ENCODE measurements around the gene IRAK1BP1.

IRAK1BP1 gene

DNA sequence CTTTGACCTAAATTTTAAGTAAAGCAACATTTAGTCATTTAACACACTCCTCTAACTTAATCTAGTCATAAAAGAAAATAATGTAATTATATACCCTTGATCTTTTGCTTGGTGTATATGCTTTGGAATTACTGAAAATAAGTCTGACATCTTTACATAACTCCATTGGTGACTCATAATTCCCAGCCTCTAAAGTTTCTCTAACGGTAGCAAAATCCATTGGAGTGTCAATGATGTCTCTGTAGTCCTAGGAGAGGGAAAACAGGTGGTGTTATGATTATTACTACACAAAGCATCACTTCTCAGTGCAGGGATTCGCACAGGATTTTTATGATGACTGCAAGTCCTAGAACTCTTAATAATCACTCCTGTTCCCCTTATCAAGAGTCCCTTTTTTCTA lies 80.2 kb downstream of the IRAK1BP1 start:
- TF ChIP-seq, protein P1, sequence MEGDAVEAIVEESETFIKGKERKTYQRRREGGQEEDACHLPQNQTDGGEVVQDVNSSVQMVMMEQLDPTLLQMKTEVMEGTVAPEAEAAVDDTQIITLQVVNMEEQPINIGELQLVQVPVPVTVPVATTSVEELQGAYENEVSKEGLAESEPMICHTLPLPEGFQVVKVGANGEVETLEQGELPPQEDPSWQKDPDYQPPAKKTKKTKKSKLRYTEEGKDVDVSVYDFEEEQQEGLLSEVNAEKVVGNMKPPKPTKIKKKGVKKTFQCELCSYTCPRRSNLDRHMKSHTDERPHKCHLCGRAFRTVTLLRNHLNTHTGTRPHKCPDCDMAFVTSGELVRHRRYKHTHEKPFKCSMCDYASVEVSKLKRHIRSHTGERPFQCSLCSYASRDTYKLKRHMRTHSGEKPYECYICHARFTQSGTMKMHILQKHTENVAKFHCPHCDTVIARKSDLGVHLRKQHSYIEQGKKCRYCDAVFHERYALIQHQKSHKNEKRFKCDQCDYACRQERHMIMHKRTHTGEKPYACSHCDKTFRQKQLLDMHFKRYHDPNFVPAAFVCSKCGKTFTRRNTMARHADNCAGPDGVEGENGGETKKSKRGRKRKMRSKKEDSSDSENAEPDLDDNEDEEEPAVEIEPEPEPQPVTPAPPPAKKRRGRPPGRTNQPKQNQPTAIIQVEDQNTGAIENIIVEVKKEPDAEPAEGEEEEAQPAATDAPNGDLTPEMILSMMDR (IDR thresholded peaks at IDR 0.05; ENCODE audit: low read depth, low read length), result no peak
- H3K4me3 ChIP-seq (ENCODE audit: low read depth, low read length), result no peak overlapping the region
- H3K36me3 ChIP-seq, result peaks cover 82% of the 10 kb centered on the region
- H3K9me3 ChIP-seq, result no peaks in the 10 kb centered on the region
- DNase-seq, result no peak
- H3K27me3 ChIP-seq, result no peaks in the 10 kb centered on the region
- no peaks in the 10 kb centered on the region for H3K4me1 ChIP-seq

- Histone ChIP-seq H3K4me3 (ENCODE audit: low read depth, low read length) (no peak overlapping the region), H3K36me3 (peaks cover 81% of the 10 kb centered on the region), H3K9me3 (no peaks in the 10 kb centered on the region), H3K4me1 (no peaks in the 10 kb centered on the region), H3K27me3 (no peaks in the 10 kb centered on the region)
- TF ChIP-seq, protein P1 (IDR thresholded peaks at IDR 0.05; ENCODE audit: low read depth, low read length), result no peak
- no peak for DNase-seq
These were observed 80.6 kb downstream of the IRAK1BP1 start for GRCh38 chr6:78947962-78948361.

GRCh38 chr6:78948785-78949184 lies 81.4 kb downstream of the IRAK1BP1 start:
- DNase-seq, result no peak
- H3K36me3 ChIP-seq, result peaks cover 83% of the 10 kb centered on the region
- TF ChIP-seq, protein P1 (IDR thresholded peaks at IDR 0.05; ENCODE audit: low read depth, low read length), result no peak
- no peaks in the 10 kb centered on the region for H3K27me3 ChIP-seq
- H3K9me3 ChIP-seq, result no peaks in the 10 kb centered on the region
- no peaks in the 10 kb centered on the region for H3K4me1 ChIP-seq
- no peak overlapping the region for H3K4me3 ChIP-seq (ENCODE audit: low read depth, low read length)

DNA sequence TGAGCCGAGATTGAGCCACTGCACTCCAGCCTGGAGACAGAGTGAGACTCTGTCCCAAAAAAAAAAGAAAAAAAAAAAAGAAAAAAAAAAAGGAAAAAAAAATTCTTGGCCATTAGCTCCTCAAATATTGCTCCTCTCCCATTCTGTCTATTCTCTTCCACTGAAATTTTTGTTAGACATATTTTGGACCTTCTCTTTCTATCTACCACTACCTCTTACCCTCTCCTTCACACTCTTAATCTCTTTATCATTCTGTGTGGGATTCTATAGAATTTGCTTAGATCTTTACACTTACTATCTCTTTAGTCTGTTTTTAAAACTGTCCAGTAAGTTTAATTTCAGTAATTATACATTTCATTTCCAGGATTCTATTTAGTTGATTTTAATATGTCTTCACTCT lies 85.0 kb downstream of the IRAK1BP1 start:
- Histone ChIP-seq H3K27me3 (no peaks in the 10 kb centered on the region), H3K9me3 (no peaks in the 10 kb centered on the region), H3K4me3 (ENCODE audit: low read depth, low read length) (no peak overlapping the region), H3K4me1 (no peaks in the 10 kb centered on the region), H3K36me3 (peaks cover 74% of the 10 kb centered on the region)
- DNase-seq, result no peak
- TF ChIP-seq, protein P1 (IDR thresholded peaks at IDR 0.05; ENCODE audit: low read depth, low read length), result no peak

Data from BE2C (cell line).